CD4-positive, alpha-beta T cell treated with Interleukin-15 for 1 hour (primary cell): ENCODE measurements around the gene SYNE1.

Experiments
- DNase-seq: peaks from one replicate; pipeline ENCODE4 v3.0.0-alpha.2; 2020

Gene SYNE1

GRCh38 chr6:152221806-152222628, 415.1 kb downstream of the SYNE1 start:
- DNase-seq, result no peak

DNA sequence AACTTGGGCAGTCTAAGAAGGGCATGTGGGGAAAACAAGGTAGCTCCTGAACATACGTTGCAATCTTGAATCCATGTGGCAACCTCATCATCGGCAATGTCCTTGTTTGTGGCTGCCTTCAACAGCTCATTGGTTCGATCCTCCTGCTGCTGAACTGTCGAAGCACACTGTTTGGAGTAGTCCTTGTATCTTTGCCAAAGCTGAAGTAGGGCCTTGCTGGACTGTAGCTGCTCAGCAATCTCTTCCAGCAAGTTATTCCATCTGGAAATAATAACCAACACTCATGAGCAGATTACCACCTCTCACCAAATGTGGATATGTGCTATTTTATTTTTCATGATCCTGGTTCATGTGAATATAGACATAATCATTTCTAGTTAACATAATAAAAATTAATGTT, 416.4 kb downstream of the SYNE1 start:
- no peak for DNase-seq

GRCh38 chr6:152218887-152219286, 418.3 kb downstream of the SYNE1 start:
- no peak for DNase-seq

DNA sequence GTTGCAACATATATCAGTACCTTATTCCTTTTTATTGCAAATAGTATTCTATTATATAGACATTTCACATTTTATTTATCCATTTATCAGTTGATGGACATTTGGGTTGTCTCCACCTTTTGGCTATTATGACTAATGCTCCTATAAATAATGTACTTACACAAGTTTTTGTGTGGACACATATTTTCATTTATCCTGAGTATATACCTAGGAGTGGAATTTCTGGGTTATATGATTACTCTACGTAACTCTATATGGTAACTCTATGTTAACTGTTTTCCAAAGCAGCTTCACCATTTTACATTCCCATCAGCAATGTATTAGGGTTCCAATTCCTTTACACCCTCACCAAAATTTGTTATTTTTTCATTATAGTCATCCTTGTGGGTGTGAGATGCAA, 424.7 kb downstream of the SYNE1 start:
- no peak for DNase-seq

- no peak for DNase-seq
Observed at GRCh38 chr6:152209211-152209610, 428.0 kb downstream of the SYNE1 start.

- no peak for DNase-seq
Observed at GRCh38 chr6:152207915-152208714, 429.0 kb downstream of the SYNE1 start.

DNA sequence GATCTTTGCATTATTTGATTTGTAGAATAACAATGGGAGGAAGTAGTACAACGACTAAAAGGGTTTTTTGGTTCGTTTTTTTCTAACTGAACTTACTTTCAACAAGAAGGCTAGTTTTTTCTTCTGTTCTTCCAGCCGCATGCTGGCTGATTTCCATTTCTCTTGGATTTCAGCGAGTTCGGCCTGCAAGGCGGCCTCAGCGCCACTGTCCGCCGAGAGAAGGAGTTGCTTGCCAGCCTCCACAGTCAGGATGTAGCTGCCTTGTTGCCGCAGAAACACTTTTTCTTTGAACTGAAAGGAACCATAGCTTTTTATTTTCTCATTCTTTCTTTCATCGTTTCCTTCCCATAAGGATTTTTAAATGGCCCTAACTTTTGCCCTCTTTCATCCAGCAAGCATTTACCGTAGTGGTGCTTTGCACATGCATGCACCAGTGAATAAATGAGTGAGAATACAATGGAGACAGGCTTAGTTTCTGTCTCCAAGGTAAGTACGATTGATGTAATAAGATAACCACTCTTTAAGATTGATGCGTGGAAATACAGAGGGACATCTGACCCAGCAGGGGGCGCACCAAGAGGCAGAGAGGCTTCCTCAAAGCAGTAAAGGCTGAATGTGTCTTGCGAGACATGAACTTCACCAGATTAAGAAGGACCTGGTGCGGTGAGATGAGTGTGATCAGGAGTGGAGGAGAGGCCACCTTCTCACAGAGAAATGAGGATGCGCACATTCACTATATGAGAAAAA, 430.9 kb downstream of the SYNE1 start:
- DNase-seq, result no peak

DNA sequence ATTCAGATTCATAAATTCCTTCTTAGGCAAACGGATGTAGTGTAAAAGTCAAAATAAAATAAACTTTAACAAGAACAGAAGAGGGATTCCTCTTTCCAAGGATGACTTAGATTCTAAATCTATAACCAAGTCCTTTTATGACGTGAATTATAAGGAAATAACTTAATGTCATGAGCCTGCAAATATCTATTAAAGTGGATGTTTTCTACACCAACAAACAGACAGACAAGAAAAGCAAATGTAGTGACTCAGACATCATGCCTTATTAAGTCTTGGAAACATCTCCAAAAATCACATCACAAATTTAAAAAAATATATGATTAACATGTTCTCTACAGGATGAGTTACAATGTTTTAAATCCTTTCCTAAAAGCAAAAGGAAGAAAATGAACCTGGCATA, 432.6 kb downstream of the SYNE1 start:
- no peak for DNase-seq

GRCh38 chr6:152201120-152201519, 436.0 kb downstream of the SYNE1 start:
- no peak for DNase-seq

DNA sequence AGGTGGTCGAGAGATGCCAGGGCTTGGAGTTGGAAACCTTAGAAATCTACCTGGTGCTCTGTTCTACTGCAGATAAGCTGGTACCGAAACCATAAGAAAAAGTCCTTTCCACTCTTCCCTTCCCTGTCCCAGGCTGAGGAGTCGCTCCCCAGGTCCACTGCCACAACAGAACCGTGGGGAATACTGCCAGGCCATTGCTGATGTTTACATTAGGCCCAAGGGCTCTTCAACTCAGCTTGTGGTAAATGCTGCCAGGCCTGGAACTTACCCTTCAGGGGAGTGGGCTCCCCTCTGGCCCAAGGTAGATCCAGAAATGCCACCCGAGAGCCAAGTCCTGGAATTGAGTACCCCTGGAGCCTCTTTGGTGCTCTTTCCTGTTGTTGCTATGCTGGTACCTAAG, 441.3 kb downstream of the SYNE1 start:
- DNase-seq, result no peak

DNA sequence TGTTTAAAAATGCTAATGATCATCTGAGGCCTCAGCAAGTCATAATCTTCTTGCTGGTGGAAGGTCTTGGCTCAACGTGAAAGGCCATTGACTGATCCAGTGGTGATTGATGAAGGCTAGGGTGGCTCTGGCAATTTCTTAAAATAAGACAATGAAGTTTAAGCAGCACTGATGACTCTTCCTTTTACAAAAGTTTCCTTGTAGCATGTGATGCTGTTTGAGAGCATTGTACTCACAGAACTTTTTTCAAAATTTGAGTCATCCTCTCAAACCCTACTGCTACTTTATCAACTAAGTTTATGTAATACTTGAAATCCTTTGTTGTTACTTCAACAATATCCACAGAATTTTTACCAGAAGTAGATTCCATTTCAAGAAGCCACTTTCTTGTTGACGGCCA, 447.4 kb downstream of the SYNE1 start:
- no peak for DNase-seq

DNA sequence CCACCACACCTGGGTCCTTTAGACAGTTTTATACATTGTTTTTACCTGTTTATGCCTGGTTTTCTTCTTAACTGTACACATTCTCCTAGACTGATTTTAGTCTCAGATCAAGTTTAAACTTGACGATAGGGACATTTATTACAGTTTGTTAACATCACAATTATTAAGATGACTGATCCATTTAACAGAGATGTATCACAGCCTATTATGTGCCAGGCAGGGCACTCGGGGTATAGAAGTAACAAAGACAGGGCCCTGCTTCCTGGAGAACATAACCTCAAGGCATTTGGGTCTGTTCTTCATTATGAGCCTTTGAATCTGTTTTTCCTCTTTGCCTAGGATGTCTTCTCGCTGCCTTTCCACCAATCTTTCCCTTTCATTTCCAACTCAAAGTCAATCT, 449.2 kb downstream of the SYNE1 start:
- DNase-seq, result no peak

GRCh38 chr6:152186840-152187239, 450.3 kb downstream of the SYNE1 start:
- DNase-seq, result no peak

DNA sequence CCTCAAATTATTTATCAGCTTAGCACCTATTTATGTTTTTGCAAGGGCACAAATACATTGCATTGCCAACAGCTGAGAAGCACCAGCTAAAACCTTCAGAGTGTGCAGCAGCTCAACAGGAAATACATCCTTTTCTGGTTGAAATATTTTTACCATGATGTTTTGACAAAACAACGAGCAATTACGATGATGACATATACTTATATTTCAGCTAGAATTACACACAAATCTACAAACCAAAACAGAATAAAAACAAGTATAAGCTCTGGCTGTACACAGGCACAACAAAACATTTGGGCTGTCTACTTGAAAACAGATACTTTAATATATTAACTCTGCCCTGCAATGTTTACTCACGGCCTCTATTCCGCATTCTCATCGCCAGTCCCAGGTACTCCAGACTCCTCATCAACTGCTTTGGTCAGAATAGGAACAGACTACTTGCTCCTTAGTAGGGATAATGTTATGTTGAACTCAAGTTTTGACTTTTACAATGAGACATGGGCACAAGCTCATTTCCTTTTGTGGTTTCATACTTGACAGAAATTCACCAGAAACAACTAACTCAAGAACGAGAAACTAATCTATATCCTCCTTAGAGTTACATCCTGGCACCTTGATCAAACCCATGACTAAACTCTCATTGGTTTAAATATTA, 452.1 kb downstream of the SYNE1 start:
- DNase-seq, result no peak

- no peak for DNase-seq
Observed at GRCh38 chr6:152184573-152184916, 452.6 kb downstream of the SYNE1 start.

DNA sequence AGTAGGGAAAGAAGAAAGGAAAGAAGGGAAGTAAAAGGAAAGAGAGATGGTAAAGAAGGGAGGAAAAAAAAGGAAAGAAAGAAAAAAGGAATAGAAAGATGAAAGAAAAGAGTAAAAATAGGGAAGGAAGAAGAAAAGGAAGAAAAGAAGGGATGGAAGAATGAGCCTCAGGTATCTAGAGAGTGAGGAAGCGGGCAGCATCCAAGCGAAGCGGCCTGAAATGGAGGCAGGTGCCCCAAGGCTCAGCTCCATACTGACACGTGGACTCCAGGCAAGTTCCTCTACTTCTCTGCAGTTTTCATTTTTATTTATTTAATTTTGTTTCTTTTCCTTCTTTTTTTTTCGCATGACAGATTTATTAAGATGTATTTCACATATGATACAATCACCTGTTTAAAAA, 456.6 kb downstream of the SYNE1 start:
- no peak for DNase-seq

GRCh38 chr6:152176268-152176667, 460.9 kb downstream of the SYNE1 start:
- no peak for DNase-seq

DNA sequence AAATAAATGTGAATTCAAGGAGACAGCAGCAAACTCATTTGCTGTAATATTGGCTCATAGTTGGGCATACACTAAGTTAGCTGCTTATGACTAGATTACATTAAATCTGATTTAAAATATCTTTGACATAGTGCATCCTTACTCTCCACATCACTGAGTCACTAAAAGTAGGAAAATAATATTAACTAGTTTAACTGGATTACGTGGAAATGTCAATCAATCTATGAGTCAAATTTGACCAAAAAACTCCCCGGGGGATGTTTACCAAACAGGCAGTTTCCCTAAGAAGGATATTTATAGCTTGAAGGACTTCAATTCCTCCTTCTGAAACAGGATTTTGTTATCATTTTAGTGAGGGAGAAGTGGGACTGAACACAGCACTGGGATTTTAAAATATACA, 463.2 kb downstream of the SYNE1 start:
- DNase-seq, result no peak

GRCh38 chr6:152173321-152173720, 463.8 kb downstream of the SYNE1 start:
- DNase-seq, result no peak

DNA sequence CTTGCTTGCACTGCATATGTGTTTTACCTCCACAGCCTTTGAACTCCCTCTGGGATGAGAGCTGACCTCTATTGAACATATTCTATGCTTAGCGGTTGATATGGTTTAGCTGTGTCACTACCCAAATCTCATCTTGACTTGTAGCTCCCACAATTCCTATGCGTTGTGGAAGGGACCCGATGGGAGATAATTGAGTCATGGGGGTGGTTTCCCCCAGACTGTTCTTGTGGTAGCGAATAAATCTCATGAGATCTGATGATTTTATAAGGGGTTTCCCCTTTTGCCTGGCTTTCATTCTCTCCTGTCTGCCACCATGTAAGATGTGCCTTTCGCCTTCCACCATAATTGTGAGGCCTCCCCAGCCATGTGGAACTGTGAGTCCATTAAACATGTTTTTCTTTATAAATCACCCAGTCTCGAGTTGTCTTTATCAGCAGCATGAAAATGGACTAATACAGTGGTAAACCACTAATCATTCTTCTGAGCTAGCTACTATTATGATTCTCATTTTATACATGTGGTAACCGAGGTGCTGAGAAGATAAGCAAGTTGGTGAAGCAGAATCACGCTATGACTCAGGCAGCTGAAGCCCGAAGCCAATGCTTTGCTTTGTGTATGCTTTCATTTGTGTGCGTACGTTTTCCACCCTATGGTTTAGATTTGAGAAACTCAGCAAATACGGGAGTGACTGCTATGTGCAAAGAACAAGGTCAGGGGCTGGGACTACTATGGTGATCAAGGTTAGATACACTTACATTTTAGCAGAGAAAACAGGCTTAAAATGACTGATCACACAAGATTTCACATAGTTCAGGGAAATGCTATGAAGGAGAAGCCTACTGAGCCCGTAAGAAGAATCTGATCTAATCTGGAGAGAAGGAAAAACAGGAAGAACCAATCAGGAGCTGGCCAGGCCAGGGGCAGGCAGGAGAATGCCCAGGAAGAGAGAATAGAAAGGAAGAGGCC, 466.2 kb downstream of the SYNE1 start:
- DNase-seq, result peak; percentile 24

GRCh38 chr6:152170313-152170701, 466.9 kb downstream of the SYNE1 start:
- DNase-seq, result no peak
